Left ventricle myocardium inferior (tissue), 1 donor: ENCODE measurements around the gene ADAMTSL3. TPM values are rescaled to one million over a fixed set of nuclear protein-coding genes. Genes with fewer than 3 reads are reported as not detected.

Source experiments
- DNase-seq: peaks from one replicate; pipeline ENCODE4 v3.0.0-alpha.2; 2020
- H3K27ac ChIP-seq: fragments of 200-600 bp; replicated peaks from 2 replicates; pipeline ENCODE4 v1.8.0; 2021
- H3K27me3 ChIP-seq: fragments of 200-600 bp; 2 replicates; pipeline ENCODE4 v1.8.0; 2021; ENCODE audit warnings: low read depth
- H3K36me3 ChIP-seq: fragments of 200-600 bp; 2 replicates; pipeline ENCODE4 v1.8.0; 2021
- H3K4me1 ChIP-seq: fragments of 200-600 bp; 2 replicates; pipeline ENCODE4 v1.8.0; 2021
- H3K4me3 ChIP-seq: fragments of 200-600 bp; 2 replicates; pipeline ENCODE4 v1.8.0; 2021; ENCODE audit warnings: mild to moderate bottlenecking, moderate library complexity
- H3K9me3 ChIP-seq: fragments of 200-600 bp; replicated peaks from 2 replicates; pipeline ENCODE4 v1.8.0; 2021
- CTCF ChIP-seq: fragments of 200-600 bp; IDR thresholded peaks from 2 replicates; pipeline ENCODE4 v1.8.0; 2021; ENCODE audit warnings: antibody characterized with exemption, mild to moderate bottlenecking, borderline replicate concordance
- intact Hi-C: fragments of 100-400 bp; cut with micrococcal nuclease; formaldehyde crosslinking; loops from one replicate; pipeline ENCODE4 v1.11.0; 2022
- total RNA-seq: library from RNA; stranded (reverse); fragmentation: NEBNext Ultra II Directional; extraction: Animal tissue kit (Norgen Biotek cat#: 25700); gene quantifications from one replicate; pipeline ENCODE4 v1.2.1, GENCODE V29; 2021
- donor health status: DM: no; HTN: yes; CAD: no; lungs with severe emphysema.

The ADAMTSL3 gene
- total RNA-seq, 1 donor from 2014 or later, result 11.9 TPM

- no peak for DNase-seq
- intact Hi-C loops, result no loop called here
- H3K4me1 ChIP-seq, result peaks cover 35% of the 10 kb centered on the region
- H3K27me3 ChIP-seq, result no peaks in the 10 kb centered on the region
- H3K27ac ChIP-seq, result no peak overlapping the region
- no peak overlapping the region for H3K4me3 ChIP-seq
- no peaks in the 10 kb centered on the region for H3K36me3 ChIP-seq
- no peaks in the 10 kb centered on the region for H3K9me3 ChIP-seq
- TF ChIP-seq CTCF, result no peak
These were observed 63.1 kb downstream of the ADAMTSL3 start for GRCh38 chr15:83717010-83717409.

- TF ChIP-seq CTCF, result no peak
- DNase-seq, result no peak
- peaks cover 2% of the 10 kb centered on the region for H3K9me3 ChIP-seq
- H3K36me3 ChIP-seq, result no peaks in the 10 kb centered on the region
- H3K27me3 ChIP-seq, result no peaks in the 10 kb centered on the region
- intact Hi-C loops, result no loop called here
- peaks cover 34% of the 10 kb centered on the region for H3K4me1 ChIP-seq
- no peak overlapping the region for H3K27ac ChIP-seq
- H3K4me3 ChIP-seq, result no peak overlapping the region
These were observed 66.5 kb downstream of the ADAMTSL3 start for GRCh38 chr15:83720468-83720867.

GRCh38 chr15:83721031-83721430 is 67.1 kb downstream of the ADAMTSL3 start:
- no peak for TF ChIP-seq CTCF

GRCh38 chr15:83721981-83722380 is 68.1 kb downstream of the ADAMTSL3 start:
- TF ChIP-seq CTCF, result no peak
- H3K4me3 ChIP-seq, result no peak overlapping the region
- intact Hi-C loops, result no loop called here
- H3K27ac ChIP-seq, result no peak overlapping the region
- peaks cover 21% of the 10 kb centered on the region for H3K4me1 ChIP-seq
- H3K9me3 ChIP-seq, result peaks cover 17% of the 10 kb centered on the region
- no peaks in the 10 kb centered on the region for H3K27me3 ChIP-seq
- no peak for DNase-seq
- no peaks in the 10 kb centered on the region for H3K36me3 ChIP-seq

More at GRCh38 chr15:83721031-83721430, 67.1 kb downstream of the ADAMTSL3 start:
- intact Hi-C loops, result no loop called here
- no peak for DNase-seq
- Histone ChIP-seq H3K27ac (no peak overlapping the region), H3K36me3 (no peaks in the 10 kb centered on the region), H3K4me3 (no peak overlapping the region), H3K27me3 (no peaks in the 10 kb centered on the region), H3K4me1 (peaks cover 28% of the 10 kb centered on the region), H3K9me3 (peaks cover 7% of the 10 kb centered on the region)

- Histone ChIP-seq H3K27me3 (no peaks in the 10 kb centered on the region), H3K4me1 (peaks cover 21% of the 10 kb centered on the region), H3K4me3 (no peak overlapping the region), H3K36me3 (no peaks in the 10 kb centered on the region), H3K27ac (no peak overlapping the region), H3K9me3 (peaks cover 20% of the 10 kb centered on the region)
- intact Hi-C loops, result no loop called here
- no peak for TF ChIP-seq CTCF
- no peak for DNase-seq
These were observed 69.3 kb downstream of the ADAMTSL3 start for GRCh38 chr15:83723216-83723615.
